DND-41 (cell line): ENCODE results near the gene ENKD1.
A peak's percentile ranks its signal among the peaks of the same experiment; 100 is the strongest.

Experiments
- ATAC-seq: fragments of 200-7000 bp; cut with Tn5 transposase; 3 replicates; pipeline ENCODE4 v1.9.1; 2021; ENCODE audit warnings: low read depth; ENCODE audit not compliant: insufficient read depth
- DNase-seq: peaks from one replicate; pipeline ENCODE4 v3.0.0-alpha.2; 2020
- H2AFZ ChIP-seq: 2 replicates; pipeline ENCODE4 v1.6.0; 2012; ENCODE audit warnings: low read depth, low read length
- H3K27ac ChIP-seq: 2 replicates; pipeline ENCODE4 v1.5.1; 2012; ENCODE audit warnings: low read length, inconsistent platforms
- H3K27me3 ChIP-seq: fragments of 200-600 bp; sonication (generic); 2 replicates; pipeline ENCODE4 v1.6.0; 2012; ENCODE audit warnings: low read length, mild to moderate bottlenecking, inconsistent platforms; ENCODE audit not compliant: insufficient read depth, poor library complexity
- H3K36me3 ChIP-seq: 2 replicates; pipeline ENCODE4 v1.5.1; 2012; ENCODE audit warnings: low read length, inconsistent platforms; ENCODE audit not compliant: insufficient read depth
- H3K4me1 ChIP-seq: 2 replicates; pipeline ENCODE4 v1.5.1; 2012; ENCODE audit warnings: mild to moderate bottlenecking, low read length; ENCODE audit not compliant: insufficient read depth
- H3K4me2 ChIP-seq: 2 replicates; pipeline ENCODE4 v1.6.0; 2012; ENCODE audit warnings: mild to moderate bottlenecking, moderate library complexity, low read length, inconsistent platforms; ENCODE audit not compliant: insufficient read depth
- H3K4me3 ChIP-seq, 2 experiments: fragments of 200-600 bp in 1 of 2; shearing (Covaris generic) in 1 of 2; 2 replicates each; pipeline ENCODE4 v1.5.1; 2012 to 2016; ENCODE audit warnings: inconsistent platforms in 2 of 2, low read length in 2 of 2, mild to moderate bottlenecking in 2 of 2, low read depth in 1 of 2, moderate library complexity in 1 of 2
- H3K79me2 ChIP-seq: 2 replicates; pipeline ENCODE4 v1.6.0; 2012; ENCODE audit warnings: low read length, inconsistent platforms; ENCODE audit not compliant: insufficient read depth
- H3K9ac ChIP-seq: 2 replicates; pipeline ENCODE4 v1.6.0; 2012; ENCODE audit warnings: low read depth, mild to moderate bottlenecking, inconsistent platforms, low read length, moderate library complexity
- H3K9me3 ChIP-seq: 2 replicates; pipeline ENCODE4 v1.5.1; 2012; ENCODE audit warnings: low read length, moderate library complexity, mild to moderate bottlenecking, inconsistent platforms; ENCODE audit not compliant: insufficient read depth, severe bottlenecking
- H4K20me1 ChIP-seq: 2 replicates; pipeline ENCODE4 v1.6.0; 2012; ENCODE audit warnings: low read length; ENCODE audit not compliant: insufficient read depth
- EZH2 ChIP-seq: IDR thresholded peaks from 3 replicates; pipeline ENCODE4 v1.6.1; 2012; ENCODE audit warnings: borderline replicate concordance, low read depth, mild to moderate bottlenecking, moderate library complexity, low read length, inconsistent platforms; ENCODE audit not compliant: severe bottlenecking
- TF ChIP-seq, protein P1 (sequence below): IDR thresholded peaks from 2 replicates; pipeline ENCODE4 v1.5.1; 2012; ENCODE audit warnings: borderline replicate concordance, low read length, moderate library complexity, mild to moderate bottlenecking; ENCODE audit not compliant: poor library complexity, severe bottlenecking; ENCODE audit errors: extremely low read depth

Gene ENKD1

DNA sequence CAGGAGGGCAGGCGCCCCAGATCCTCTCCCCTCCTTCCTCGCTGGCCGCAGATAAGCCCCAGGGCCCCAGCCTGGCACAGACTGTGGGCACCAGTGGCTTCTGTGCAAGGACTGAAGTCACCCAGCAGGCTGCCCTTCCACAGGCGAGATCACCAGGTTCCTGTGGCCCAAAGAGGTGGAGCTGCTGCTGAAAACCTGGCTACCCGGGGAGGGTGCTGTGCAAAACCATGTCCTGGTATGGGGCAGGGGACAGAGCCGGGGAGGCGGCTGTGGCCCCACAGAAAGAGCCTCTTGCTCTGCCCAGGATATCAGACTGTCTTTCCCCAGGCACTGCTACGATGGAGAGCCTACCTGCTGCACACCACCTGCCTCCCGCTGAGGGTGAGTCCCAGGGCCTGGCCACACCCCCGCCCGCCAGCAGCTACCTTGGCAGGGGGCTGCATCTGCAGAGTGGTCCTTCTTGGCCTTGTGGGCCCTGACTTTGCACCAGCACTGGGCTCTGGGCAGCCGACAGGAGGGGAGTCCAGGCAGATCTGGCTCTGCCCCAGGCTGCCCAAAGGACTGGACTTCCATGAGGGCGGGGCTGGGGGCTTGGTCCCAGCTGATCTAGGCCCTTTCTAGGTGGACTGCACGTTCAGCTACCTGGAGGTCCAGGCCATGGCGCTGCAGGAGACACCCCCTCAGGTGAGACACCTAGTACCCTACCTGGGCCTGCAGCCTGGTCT is 21.0 kb downstream of the ENKD1 start:
- Histone ChIP-seq H4K20me1 (peaks cover 3% of the 10 kb centered on the region; the same call in 1 of the 2 replicates), H3K27me3 (no peaks in the 10 kb centered on the region), H3K4me3 (peak overlapping the region; percentile 57 to 59; a peak in 3 of 4 replicates), H2AFZ (peak overlapping the region; percentile 86), H3K36me3 (peaks cover 48% of the 10 kb centered on the region), H3K79me2 (peaks cover 33% of the 10 kb centered on the region), H3K9me3 (no peaks in the 10 kb centered on the region), H3K4me2 (peak overlapping the region; percentile 70), H3K9ac (peak overlapping the region; percentile 96), H3K4me1 (peaks cover 35% of the 10 kb centered on the region), H3K27ac (peak overlapping the region; percentile 96)
- TF ChIP-seq EZH2 = no peak
- TF ChIP-seq, protein P1, sequence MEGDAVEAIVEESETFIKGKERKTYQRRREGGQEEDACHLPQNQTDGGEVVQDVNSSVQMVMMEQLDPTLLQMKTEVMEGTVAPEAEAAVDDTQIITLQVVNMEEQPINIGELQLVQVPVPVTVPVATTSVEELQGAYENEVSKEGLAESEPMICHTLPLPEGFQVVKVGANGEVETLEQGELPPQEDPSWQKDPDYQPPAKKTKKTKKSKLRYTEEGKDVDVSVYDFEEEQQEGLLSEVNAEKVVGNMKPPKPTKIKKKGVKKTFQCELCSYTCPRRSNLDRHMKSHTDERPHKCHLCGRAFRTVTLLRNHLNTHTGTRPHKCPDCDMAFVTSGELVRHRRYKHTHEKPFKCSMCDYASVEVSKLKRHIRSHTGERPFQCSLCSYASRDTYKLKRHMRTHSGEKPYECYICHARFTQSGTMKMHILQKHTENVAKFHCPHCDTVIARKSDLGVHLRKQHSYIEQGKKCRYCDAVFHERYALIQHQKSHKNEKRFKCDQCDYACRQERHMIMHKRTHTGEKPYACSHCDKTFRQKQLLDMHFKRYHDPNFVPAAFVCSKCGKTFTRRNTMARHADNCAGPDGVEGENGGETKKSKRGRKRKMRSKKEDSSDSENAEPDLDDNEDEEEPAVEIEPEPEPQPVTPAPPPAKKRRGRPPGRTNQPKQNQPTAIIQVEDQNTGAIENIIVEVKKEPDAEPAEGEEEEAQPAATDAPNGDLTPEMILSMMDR = no peak
- ATAC-seq = peak; percentile 33
- DNase-seq = peak; percentile 42

GRCh38 chr16:67644038-67644437 is 22.5 kb downstream of the ENKD1 start:
- peaks cover 38% of the 10 kb centered on the region for H3K36me3 ChIP-seq
- H3K4me3 ChIP-seq = peak overlapping the region in 1 of 2 experiments; percentile 59; a peak in 2 of 4 replicates
- H3K79me2 ChIP-seq = peaks cover 31% of the 10 kb centered on the region
- H3K4me1 ChIP-seq = peaks cover 35% of the 10 kb centered on the region
- H3K27ac ChIP-seq = peak overlapping the region; percentile 96
- H2AFZ ChIP-seq = peak overlapping the region; percentile 86
- TF ChIP-seq, protein P1 = no peak
- no peak for TF ChIP-seq EZH2
- H4K20me1 ChIP-seq = peaks cover 3% of the 10 kb centered on the region; the same call in 1 of the 2 replicates
- peak overlapping the region; percentile 70 for H3K4me2 ChIP-seq
- no peaks in the 10 kb centered on the region for H3K9me3 ChIP-seq
- no peak for DNase-seq
- H3K9ac ChIP-seq = peak overlapping the region; percentile 96
- no peaks in the 10 kb centered on the region for H3K27me3 ChIP-seq
- ATAC-seq = no peak

DNA sequence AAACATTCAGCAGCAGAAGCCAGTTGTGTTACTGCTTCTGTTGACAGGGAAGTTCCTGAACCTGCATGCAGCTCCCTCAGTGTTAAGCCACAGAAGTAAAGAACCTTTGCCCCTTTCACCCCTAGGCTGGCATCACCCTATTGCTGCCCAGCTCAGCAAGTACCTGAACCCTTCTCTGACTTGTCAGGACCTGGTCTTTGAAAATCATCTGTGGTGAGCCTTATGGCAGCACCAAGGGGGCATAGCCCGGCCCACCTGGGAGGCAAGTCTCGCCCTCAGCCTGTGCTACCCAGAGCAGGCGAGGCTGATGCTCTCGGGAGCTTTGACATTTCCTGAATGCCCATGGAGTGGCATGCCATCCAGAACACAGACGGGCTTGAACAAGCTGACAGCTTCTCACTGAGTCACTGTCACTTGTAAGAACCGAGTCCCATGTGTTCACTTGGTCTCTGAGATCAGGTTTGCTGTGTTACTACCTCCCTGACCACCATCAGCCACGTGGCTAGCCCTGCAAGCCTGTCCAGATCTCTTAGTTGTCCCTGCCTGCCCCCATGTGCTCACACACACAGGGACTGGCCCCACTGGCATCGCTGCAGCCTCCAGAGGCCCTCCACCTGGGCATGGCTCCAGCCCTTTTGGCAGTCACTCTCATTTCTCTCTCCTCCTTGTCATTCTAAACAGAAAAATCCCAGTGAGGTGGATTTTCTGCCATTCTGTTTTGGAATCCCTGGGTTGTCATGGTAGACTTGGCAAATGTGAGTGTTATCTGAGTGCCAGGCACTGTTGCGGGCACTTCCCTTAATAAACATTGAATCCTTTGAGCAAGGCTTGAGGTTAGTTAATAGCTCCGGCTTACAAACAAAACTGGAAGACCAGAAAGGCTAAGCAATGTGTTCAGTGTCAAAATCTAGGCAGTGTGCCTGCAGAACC is 24.5 kb downstream of the ENKD1 start:
- peaks cover 9% of the 10 kb centered on the region; the same call in 1 of the 2 replicates for H4K20me1 ChIP-seq
- no peak overlapping the region for H2AFZ ChIP-seq
- DNase-seq (no peak), ATAC-seq (no peak)
- no peak overlapping the region for H3K4me2 ChIP-seq
- H3K27ac ChIP-seq = no peak overlapping the region
- no peak for TF ChIP-seq EZH2
- TF ChIP-seq, protein P1 = no peak
- peaks cover 32% of the 10 kb centered on the region for H3K4me1 ChIP-seq
- H3K27me3 ChIP-seq = no peaks in the 10 kb centered on the region
- H3K4me3 ChIP-seq = no peak overlapping the region
- H3K79me2 ChIP-seq = peaks cover 27% of the 10 kb centered on the region
- no peak overlapping the region for H3K9ac ChIP-seq
- no peaks in the 10 kb centered on the region for H3K9me3 ChIP-seq
- peaks cover 39% of the 10 kb centered on the region for H3K36me3 ChIP-seq
